ENCODE measurements around the gene C10orf67.

Gene C10orf67

GRCh38 chr10:23340354-23340753 is 4.2 kb downstream of the C10orf67 start:
- no peak for DNase-seq
- no peaks in the 10 kb centered on the region for H3K9me3 ChIP-seq (ENCODE audit: insufficient read depth, low read length, severe bottlenecking)
- no peak overlapping the region for H3K4me2 ChIP-seq (ENCODE audit: insufficient read depth, low read length)
- H2AFZ ChIP-seq (ENCODE audit: low read depth, low read length), result no peak overlapping the region
- H3K27ac ChIP-seq (ENCODE audit: low read length), result no peak overlapping the region
- peaks cover 13% of the 10 kb centered on the region for H3K4me1 ChIP-seq (ENCODE audit: insufficient read depth, low read length)
- TF ChIP-seq CTCF (IDR thresholded peaks at IDR 0.05; ENCODE audit: borderline replicate concordance, extremely low read depth, low read length, poor library complexity, severe bottlenecking) (no peak), EZH2 (IDR thresholded peaks at IDR 0.05; ENCODE audit: borderline replicate concordance, low read depth, low read length, severe bottlenecking) (no peak)
- H3K27me3 ChIP-seq (ENCODE audit: insufficient read depth, low read length, poor library complexity), result no peaks in the 10 kb centered on the region
- H4K20me1 ChIP-seq (ENCODE audit: insufficient read depth, low read length), result no peaks in the 10 kb centered on the region
- no peak for ATAC-seq (ENCODE audit: insufficient read depth, low read depth)
- no peaks in the 10 kb centered on the region for H3K36me3 ChIP-seq (ENCODE audit: insufficient read depth, low read length)
- no peak overlapping the region for H3K9ac ChIP-seq (ENCODE audit: low read depth, low read length)
- no peak overlapping the region for H3K4me3 ChIP-seq (ENCODE audit: low read depth in 1 of 2, low read length in 2 of 2)
- no peaks in the 10 kb centered on the region for H3K79me2 ChIP-seq (ENCODE audit: insufficient read depth, low read length)

- H3K36me3 ChIP-seq (ENCODE audit: insufficient read depth, low read length), result no peaks in the 10 kb centered on the region
- no peaks in the 10 kb centered on the region for H3K79me2 ChIP-seq (ENCODE audit: insufficient read depth, low read length)
- no peak for ATAC-seq (ENCODE audit: insufficient read depth, low read depth)
- H3K4me1 ChIP-seq (ENCODE audit: insufficient read depth, low read length), result peaks cover 13% of the 10 kb centered on the region
- no peak overlapping the region for H3K4me3 ChIP-seq (ENCODE audit: low read depth in 1 of 2, low read length in 2 of 2)
- H3K9ac ChIP-seq (ENCODE audit: low read depth, low read length), result no peak overlapping the region
- H3K9me3 ChIP-seq (ENCODE audit: insufficient read depth, low read length, severe bottlenecking), result no peaks in the 10 kb centered on the region
- H2AFZ ChIP-seq (ENCODE audit: low read depth, low read length), result no peak overlapping the region
- no peak overlapping the region for H3K4me2 ChIP-seq (ENCODE audit: insufficient read depth, low read length)
- TF ChIP-seq CTCF (IDR thresholded peaks at IDR 0.05; ENCODE audit: borderline replicate concordance, extremely low read depth, low read length, poor library complexity, severe bottlenecking), result peak; percentile 14
- TF ChIP-seq EZH2 (IDR thresholded peaks at IDR 0.05; ENCODE audit: borderline replicate concordance, low read depth, low read length, severe bottlenecking), result no peak
- H4K20me1 ChIP-seq (ENCODE audit: insufficient read depth, low read length), result no peaks in the 10 kb centered on the region
- no peak for DNase-seq
- H3K27ac ChIP-seq (ENCODE audit: low read length), result no peak overlapping the region
- no peaks in the 10 kb centered on the region for H3K27me3 ChIP-seq (ENCODE audit: insufficient read depth, low read length, poor library complexity)
These were observed 5.7 kb downstream of the C10orf67 start for GRCh38 chr10:23338886-23339285.

- ATAC-seq (ENCODE audit: insufficient read depth, low read depth) (no peak), DNase-seq (no peak)
- Histone ChIP-seq H3K27ac (ENCODE audit: low read length) (no peak overlapping the region), H3K4me3 (ENCODE audit: low read depth in 1 of 2, low read length in 2 of 2) (no peak overlapping the region), H4K20me1 (ENCODE audit: insufficient read depth, low read length) (no peaks in the 10 kb centered on the region), H3K36me3 (ENCODE audit: insufficient read depth, low read length) (no peaks in the 10 kb centered on the region), H3K4me1 (ENCODE audit: insufficient read depth, low read length) (peaks cover 13% of the 10 kb centered on the region), H3K9me3 (ENCODE audit: insufficient read depth, low read length, severe bottlenecking) (no peaks in the 10 kb centered on the region), H3K4me2 (ENCODE audit: insufficient read depth, low read length) (no peak overlapping the region), H3K79me2 (ENCODE audit: insufficient read depth, low read length) (no peaks in the 10 kb centered on the region), H3K27me3 (ENCODE audit: insufficient read depth, low read length, poor library complexity) (no peaks in the 10 kb centered on the region), H2AFZ (ENCODE audit: low read depth, low read length) (no peak overlapping the region), H3K9ac (ENCODE audit: low read depth, low read length) (no peak overlapping the region)
- TF ChIP-seq CTCF (IDR thresholded peaks at IDR 0.05; ENCODE audit: borderline replicate concordance, extremely low read depth, low read length, poor library complexity, severe bottlenecking), result no peak
- TF ChIP-seq EZH2 (IDR thresholded peaks at IDR 0.05; ENCODE audit: borderline replicate concordance, low read depth, low read length, severe bottlenecking), result no peak
These were observed 6.3 kb downstream of the C10orf67 start for GRCh38 chr10:23338155-23338828.
